GM21723 (cell line): Measurements from ENCODE around the gene CCSER1.

Experiments used
- ATAC-seq: cut with Tn5 transposase; IDR thresholded peaks from one replicate; pipeline ENCODE4 v1.9.1; 2021; ENCODE audit warnings: mild to moderate bottlenecking, moderate library complexity; ENCODE audit not compliant: unreplicated experiment

The CCSER1 gene

DNA sequence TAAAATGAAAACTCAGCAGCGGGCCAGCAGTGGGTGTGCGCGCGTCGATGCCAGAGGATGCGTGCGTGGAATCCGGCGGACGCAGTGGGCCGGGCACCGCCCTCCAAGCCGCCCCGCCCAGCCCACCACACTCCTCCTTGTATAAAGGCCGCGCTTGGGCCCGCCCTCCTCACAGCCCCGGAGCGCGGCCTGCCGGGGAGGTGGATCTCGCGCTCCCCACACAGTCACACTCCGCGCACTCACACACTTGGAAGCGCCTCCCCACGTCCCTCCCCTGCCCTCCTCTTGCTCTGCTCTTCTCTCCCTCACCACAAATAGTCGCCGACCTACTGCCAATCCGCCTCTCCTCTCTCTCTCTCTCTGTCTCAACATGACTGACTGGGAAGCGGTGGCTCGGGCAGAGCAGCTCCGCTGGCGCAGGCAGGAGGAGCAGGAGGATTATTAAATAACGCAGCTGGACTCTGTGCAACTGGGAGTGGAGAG lies at the start of gene CCSER1:
Gene CCSER1 (plus strand): TSS at position 172 of the 483 bp plus-strand sequence.
- peak; percentile 71 for ATAC-seq

DNA sequence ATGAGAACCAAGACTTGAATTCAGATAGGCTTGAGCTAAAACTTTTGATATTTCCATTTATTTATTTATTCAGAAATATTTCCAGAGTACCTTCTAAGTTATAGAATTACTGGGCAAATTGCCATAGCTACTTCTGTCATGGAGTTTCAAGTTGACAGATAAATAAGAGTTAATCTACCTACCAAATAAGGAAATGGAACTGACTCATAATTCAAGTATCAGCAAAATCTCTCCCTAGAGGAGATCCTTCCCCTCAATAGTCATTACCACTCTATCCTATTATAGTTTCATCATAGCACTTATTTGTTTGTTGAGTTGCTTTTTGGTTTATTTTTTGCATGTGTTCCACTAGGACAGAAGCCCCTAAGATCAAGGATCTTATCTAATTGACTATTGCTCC lies 48.8 kb upstream of the CCSER1 start:
- ATAC-seq = peak; percentile 78

DNA sequence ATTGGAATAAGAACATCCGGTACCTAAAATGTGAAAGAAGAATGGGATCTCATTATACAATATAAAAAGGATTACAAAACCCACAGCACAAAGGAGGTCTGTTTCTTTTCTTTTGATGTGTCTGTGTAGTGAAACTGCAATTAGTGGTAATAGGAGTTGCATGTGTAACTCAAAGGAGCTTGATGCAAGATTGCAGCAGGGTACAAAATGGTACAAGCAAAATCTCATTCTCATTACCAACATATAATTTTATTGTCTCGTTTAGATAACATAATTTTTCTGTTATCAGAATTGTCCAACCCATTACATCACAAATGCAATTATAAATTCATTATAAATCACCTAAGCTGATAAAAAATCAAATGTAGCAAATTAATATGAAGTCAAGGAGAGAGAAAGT lies 47.1 kb upstream of the CCSER1 start:
- no peak for ATAC-seq

DNA sequence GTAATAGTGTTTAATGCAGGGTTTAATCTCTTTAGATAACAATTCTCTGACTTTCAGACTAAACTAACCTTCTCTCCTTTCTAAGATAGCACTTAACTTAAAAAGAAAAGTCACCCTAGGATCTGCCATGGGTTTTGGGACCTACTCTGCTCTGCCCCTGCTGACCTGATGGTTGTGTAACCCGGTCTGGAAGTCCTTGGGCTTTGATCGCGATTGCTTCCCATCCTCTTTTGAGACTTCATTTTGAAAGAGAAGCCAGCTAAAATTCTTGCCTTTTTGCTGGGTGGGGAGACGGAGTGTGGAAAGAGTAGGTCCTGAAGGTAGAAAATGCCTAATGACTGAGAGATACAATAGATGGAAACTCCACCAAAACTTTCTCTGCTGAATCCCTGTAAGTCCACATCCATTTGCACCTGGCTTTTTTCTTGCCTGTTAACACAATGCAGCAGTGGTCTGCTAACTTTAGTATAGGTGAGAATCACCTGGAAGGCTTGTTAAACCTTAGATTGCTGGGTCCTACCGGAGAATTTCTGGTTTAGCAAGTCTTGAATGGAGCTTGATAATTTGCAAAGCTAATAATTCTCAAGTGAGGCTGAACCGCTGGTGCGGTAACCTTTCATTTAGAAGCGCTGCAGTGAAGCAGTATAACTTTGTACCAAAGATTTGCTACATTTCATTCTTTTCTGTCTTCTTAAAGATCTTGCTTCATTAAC lies 45.6 kb upstream of the CCSER1 start:
- ATAC-seq = no peak

DNA sequence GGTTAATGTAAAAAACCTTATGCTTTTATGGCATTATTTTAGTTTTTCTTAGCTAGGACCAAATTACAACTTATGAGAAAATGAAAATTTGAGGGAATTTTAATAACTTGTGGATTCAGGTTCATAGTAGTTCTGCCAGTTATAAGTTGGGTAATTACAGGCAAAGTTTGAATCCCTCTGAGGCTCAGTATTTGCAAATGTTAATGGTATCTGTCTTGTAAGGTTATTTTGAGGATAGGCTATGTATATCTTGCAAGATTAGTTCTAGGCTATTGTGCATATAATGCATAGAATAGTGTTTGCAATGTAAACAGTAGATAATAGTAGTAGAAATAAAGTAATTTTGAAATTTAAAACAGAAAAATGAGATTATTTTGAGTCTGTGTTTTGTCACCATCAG lies 44.7 kb upstream of the CCSER1 start:
- no peak for ATAC-seq

DNA sequence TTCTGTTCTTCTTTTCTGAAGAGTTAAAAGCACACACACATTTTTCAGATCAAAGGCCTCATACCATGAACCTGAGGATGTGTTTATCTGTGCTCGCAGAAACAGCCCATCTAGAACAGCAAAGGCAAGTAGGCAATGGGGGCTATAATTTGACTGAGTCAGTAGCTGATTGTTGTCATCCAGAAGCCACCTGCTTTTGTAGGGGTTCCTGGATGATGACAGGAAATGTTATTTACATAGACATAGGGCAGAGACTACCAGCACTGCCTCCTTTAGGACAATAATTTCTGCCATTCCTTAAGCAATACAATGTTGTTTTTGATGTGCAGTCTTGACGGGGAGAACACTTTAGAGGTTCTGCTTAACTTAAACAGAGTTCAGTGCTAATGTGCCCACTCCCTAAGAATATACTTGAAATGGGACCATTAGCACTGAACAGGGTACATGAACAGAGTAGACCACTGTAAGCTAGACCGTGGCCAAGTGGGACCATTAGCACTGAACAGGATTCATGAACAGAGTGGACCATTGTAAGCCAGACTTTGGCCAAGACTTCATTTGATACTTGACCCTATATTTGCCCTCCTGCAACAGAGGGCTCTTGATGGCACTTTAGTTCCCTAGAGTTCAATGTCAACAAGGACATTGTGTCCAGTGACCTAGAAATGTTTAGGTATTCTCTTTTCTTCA lies 42.8 kb upstream of the CCSER1 start:
- no peak for ATAC-seq

DNA sequence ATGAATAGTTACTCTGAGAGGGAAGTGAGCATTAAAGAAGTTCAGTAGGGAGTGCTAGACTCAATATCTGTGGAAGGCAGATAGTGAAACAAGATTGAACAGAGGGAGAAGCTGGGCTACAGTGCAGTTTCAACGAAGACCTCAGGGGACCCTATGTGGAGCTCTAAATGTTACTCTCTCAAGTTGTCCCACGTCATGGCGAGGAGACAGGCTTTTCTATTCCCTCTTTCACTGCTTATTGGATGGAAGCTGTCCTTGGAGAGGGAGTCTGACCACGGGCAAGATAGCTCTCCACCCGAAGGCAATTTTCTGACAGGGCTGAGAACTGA lies 42.3 kb upstream of the CCSER1 start:
- no peak for ATAC-seq

DNA sequence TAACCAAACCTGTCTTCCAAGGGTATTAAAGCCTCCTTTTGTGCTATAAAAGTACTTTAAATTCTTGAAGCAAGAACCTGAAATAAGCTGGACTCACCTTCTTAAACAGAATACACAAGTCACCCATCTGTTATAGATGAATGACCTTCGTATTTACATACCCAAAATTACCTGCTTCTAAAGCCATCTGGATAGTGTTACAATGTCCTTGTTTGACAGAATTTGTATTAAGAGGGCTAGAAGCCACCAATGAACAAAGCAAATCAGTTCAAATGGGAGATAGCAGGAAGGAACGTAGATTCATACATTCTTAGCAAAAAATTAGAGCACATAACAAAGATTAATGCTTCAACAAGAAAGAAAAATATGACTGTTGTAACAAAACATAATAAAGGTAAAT lies 33.7 kb upstream of the CCSER1 start:
- no peak for ATAC-seq

DNA sequence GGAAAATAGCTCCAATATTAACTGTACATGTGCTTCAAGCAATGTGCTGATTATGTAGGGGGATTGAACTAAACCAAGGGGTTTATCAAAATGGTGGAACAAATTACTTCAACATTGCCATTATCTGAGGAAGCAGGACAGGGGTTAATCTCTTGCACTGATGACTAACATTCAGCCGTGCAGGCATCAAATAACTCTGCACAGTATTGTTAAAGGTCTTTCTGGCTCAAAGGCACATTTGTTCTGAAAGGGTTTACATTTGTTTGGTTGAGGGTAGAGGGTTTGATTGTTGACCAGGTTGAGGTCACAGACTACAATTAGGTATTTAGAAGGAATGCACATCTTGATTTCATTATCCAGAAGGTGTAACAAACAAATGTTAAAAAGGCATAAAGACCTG lies 32.2 kb upstream of the CCSER1 start:
- no peak for ATAC-seq

DNA sequence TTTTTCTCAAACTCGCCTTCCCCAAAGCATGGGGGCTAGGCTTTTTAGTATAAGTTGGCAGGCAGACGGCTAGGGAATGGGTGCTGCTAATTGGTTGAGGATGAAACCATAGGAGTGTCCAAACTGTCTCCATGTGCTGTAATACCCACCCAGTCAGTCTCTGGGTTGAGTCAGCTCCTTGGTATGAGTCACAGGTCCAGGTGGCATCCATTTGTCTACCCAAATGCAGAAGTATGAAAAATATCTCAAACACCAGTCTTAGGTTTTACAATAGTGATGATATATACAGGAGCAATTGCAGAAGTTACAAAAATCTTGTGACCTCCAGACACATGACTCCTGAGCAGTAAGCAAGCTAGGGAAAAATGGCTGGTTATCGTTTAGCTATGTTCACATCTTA lies 27.4 kb upstream of the CCSER1 start:
- no peak for ATAC-seq

DNA sequence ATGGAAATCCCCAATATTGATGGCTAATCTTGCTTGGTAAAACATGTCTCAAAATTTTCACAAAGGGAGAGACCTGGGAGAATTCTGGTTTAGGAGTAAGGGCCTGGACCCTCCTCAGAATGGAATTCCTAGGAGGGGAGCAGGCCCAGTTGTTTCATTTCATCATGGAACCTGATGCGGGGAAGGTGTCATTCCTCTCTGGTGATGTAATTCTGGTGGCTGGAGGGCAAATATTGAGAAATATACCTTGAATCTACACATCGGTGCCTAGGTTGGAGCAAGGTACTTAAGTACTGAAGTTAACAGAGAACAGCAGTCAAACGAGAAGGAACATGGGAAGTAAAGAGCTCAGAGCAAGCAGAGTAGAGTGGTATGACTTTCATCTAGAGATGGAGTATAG lies 23.2 kb upstream of the CCSER1 start:
- ATAC-seq = no peak

DNA sequence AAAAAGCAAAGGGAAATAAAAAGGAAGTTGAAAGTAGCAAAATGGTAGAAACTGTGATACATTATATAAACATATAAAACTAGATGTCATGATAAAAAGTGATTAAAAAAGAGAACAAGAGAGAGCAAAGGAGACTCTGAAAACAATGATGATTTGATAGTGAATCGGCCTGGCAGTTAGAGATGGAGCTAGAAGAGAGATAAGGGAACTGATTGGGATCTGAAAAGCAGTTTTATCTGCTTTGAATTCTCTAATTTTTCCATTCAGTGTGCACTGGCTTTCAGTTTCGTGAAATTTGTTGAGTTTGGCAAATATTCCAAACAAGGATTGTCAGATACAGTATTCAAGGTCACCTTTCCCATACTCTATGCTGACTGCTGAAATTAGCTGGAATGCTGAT lies 21.9 kb upstream of the CCSER1 start:
- ATAC-seq = no peak

DNA sequence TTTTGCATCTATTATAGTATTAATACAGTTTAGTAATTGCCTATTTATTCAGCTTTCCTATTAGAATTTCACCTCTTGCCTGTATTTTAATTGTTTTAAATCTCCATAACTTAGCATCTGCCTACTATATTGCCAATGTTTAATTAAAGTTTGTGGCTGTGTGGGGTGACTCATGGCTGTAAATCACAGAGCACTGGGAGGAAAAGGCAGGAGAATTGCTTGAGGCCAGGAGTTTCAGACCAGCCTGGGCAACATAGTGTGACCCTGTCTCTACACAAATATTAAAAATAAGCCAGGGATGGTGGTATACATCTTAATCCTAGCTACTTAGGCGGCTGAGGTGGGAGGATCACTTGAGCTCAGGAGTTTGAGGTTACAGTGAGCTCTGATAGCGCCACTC lies 14.5 kb upstream of the CCSER1 start:
- no peak for ATAC-seq

DNA sequence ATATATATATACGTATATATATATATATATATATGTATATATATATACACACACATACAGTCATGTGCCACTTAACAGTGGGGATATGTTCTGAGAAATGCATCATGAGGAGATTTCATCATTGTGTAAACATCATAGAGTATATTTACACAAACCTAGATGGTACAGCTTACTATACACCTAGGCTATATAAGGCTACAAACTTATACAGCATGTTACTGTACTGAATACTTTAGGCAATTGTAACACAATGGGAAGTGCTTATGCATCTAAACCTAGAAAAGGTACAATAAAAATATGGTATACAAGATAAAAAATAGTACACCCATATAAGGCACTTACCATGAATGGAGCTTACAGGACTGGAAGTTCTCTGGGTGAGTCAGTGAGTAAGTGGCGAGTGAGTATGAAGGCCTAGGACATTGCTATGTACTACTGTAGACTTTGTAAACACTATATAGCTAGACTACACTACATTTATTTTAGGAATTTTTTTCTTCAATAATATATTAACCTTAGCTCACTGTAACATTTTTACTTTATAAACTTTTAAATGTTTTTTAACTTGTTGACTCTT lies 13.2 kb upstream of the CCSER1 start:
- no peak for ATAC-seq

DNA sequence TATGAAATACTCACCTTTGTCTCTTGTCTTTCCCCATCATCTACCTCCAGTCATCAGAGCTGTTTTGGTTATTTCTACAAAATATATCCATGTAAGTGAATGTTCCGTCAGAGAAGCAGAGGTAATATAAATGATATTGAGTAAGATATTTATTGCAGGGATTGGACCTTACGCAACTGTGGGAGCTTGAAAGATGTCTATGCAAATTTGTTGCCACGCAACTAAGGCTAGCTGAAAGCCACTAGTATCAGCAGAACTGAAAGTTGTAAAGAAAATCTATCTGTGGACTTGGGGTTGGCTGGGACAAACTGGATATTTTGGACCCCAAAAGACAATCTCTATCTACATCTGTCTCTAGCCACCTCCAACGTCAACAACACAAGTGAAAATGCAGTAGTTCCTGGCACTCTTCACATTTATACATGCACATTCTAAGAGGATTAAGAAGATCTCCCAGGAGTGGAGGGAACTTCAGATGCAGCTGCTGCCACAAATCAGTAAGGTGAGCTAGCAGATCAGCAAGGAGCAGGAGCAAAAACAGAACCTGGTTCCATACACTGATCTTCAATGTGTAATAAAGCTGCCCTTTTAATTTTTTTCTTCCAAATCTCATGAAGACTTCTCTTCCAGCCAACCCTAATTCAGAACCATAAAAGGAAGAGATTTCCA lies 8.5 kb upstream of the CCSER1 start:
- peak; percentile 86 for ATAC-seq

DNA sequence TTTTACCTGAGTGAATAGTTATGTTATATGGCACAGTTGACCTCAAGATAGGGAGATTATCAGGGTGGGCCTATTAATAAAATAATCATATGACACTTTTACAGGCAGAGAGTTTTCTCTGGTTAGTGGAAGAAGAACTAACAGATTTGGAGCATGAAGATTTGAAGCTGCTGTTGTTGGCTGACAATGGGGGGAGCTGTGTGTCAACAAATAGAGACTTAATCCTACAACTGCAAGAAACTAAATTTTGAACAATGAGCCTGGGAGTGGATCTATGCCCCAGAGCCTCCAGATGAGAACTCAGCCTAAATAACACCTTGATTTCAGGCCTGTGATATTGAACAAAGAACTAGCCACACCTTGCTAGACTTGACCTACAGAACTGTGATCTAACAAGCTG lies 7.2 kb upstream of the CCSER1 start:
- ATAC-seq = no peak

DNA sequence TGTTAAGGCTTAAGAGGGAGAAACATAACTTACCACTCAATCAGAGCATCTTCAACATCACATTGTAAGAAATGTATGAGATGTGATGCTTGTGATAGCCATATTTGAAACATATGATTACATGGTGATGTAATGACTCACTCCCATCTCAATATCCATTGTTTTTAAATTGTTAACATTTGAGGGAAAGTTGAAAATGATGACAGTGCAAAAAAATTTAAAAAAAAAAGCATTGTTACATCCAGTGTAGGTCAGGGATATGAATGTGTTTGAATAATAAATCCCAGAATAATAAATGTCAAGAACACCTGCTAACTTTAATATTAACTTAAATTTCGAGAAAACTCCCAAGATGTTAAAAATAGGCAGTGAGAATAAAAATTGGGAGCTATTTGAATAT lies 6.4 kb upstream of the CCSER1 start:
- no peak for ATAC-seq

DNA sequence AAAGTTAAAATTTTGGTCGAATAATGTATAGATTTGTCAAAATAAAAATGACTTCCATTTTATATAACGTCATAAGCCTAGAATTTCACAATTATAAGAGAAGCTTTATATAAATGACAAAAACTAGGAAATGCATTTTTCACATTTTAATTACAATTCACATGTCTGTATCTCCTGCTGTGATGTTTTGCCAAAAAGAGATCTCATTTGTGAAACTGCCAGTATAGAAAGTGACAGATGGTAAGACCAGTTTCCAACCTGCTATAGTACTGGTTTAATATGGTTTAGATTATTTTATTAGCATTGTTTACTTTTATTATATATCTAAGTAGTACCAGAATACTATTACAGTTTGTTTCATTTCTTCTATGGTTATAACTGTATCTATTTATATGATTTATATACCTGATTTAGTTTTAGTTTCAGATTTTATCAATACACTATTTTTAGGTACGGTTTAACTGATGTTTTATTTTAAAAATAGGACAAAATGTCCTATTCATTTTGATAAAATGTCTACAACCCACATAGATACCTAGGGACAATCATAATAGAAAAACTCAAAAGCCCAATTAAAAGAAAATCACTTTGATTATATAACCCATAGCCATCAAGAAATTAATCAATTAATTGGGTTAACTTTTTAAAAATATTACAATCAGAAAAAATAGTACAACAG lies 5.4 kb upstream of the CCSER1 start:
- no peak for ATAC-seq

DNA sequence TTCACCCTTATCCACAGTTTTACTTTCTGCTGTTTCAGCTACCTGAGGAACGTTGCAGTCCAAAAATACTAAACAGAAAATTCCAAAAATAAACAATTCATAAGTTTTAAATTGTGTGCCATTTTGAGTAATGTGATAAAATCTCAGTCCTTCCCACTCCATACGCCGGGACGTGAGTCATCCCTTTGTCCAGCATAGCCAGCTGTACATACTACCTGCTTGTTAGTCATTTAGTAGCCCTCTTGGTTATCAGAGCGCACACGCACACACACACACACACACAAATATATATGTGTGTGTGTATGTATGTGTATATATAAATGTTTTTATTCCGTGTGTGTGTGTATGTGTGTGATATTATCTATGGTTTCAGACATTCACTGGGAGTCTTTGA lies 4.8 kb upstream of the CCSER1 start:
- no peak for ATAC-seq

DNA sequence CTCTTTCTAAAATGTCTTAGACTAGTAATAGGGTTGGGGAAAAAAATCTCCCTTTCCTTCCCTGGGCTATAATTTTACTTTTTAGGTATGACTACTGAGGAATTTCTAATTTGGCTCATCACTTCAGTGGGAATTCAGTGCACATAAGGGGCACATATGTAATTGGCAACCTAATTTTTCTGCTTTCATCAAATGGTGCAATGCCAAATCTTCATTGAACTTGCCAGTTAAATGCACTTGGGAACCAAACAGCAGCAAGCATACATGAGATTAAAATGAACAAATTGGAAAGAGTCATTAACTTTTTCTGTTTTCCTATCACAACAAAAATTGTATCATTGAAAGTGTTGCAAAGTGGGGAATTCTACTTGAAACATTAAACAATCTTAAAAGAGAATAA lies 2.9 kb upstream of the CCSER1 start:
- no peak for ATAC-seq

DNA sequence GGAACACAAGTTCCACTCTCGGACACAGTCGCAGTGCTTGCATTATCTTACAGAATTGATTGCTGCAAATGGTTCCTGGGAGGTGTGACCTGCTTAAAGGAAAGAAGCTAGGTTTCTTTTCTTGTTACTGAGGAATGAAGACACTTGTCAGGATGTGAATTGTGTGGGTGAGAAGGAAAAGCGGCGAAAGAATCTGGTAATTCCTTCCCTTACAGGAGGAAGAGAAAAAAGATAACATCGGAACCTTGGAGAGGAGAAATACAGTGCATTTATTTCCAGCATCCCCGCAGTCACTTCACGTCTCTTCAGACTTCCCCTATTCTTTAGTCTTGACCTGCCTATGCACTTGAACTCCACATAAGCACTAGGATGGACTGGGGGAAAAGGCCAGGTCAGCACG lies 389 bp upstream of the CCSER1 start:
- no peak for ATAC-seq
